Osteocyte (in vitro differentiated cells): ENCODE data around the gene PILRA. TPM values are rescaled to one million over a fixed set of nuclear protein-coding genes. Genes with fewer than 3 reads are reported as not detected.

Experiments used
- DNase-seq: peaks from one replicate; pipeline ENCODE4 v3.0.0; 2021; ENCODE audit warnings: mixed read lengths; ENCODE audit not compliant: unreplicated experiment; ENCODE audit errors: extremely low spot score
- H3K27ac Mint-ChIP-seq: one replicate; pipeline ENCODE4 v1.8.0; 2021; ENCODE audit warnings: mild to moderate bottlenecking, mixed read lengths; ENCODE audit not compliant: unreplicated experiment
- H3K27me3 Mint-ChIP-seq: one replicate; pipeline ENCODE4 v1.8.0; 2021; ENCODE audit warnings: mixed read lengths; ENCODE audit not compliant: unreplicated experiment
- H3K36me3 Mint-ChIP-seq: one replicate; pipeline ENCODE4 v1.8.0; 2021; ENCODE audit warnings: mixed read lengths; ENCODE audit not compliant: unreplicated experiment
- H3K4me1 Mint-ChIP-seq: one replicate; pipeline ENCODE4 v1.8.0; 2021; ENCODE audit warnings: mixed read lengths; ENCODE audit not compliant: unreplicated experiment
- H3K4me3 Mint-ChIP-seq: one replicate; pipeline ENCODE4 v1.8.0; 2021; ENCODE audit warnings: mild to moderate bottlenecking, moderate library complexity, mixed read lengths; ENCODE audit not compliant: unreplicated experiment
- H3K9me3 Mint-ChIP-seq: one replicate; pipeline ENCODE4 v1.8.0; 2021; ENCODE audit warnings: mixed read lengths; ENCODE audit not compliant: unreplicated experiment
- total RNA-seq: library from RNA; stranded (reverse); gene quantifications from 2 replicates; pipeline ENCODE4 v1.2.1, GENCODE V29; 2021
- TF ChIP-seq, protein P1 (sequence below): fragments of 200-600 bp; sonication (generic); IDR thresholded peaks from 2 replicates; pipeline ENCODE4 v1.5.0; 2021; ENCODE audit warnings: antibody characterized with exemption, mild to moderate bottlenecking, moderate library complexity

PILRA gene
- total RNA-seq, 1 donor from 2014 or later = 2.5 TPM

GRCh38 chr7:100418930-100419659, 45.8 kb downstream of the PILRA start:
- no peak overlapping the region for H3K27ac Mint-ChIP-seq

DNA sequence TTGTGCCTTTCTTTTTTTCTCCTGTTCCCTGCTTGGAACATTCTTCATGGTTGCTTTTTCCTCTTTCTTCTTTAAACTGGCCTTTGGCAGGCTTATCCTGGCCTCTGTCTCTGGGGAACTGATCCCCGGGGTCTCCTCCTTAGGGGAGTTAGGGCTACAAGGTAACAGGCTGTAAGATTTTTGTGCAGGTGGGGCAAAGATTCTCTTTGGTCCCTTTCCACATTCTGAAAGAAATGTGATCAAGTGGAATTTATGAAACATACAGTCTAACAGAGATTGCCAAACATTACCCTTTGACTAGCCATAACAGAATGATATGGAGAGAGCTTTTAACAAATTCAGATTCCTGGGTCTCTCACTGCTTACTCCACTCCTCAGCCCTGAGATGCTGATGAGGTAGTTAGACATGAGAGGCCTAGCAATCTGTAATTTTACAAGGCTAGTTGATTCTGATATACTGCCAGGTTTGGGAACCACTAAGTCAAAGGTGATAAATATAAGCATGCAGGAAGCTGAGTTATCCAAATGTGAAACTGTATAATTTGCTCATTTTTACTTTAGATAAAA, 46.5 kb downstream of the PILRA start:
- TF ChIP-seq, protein P1, sequence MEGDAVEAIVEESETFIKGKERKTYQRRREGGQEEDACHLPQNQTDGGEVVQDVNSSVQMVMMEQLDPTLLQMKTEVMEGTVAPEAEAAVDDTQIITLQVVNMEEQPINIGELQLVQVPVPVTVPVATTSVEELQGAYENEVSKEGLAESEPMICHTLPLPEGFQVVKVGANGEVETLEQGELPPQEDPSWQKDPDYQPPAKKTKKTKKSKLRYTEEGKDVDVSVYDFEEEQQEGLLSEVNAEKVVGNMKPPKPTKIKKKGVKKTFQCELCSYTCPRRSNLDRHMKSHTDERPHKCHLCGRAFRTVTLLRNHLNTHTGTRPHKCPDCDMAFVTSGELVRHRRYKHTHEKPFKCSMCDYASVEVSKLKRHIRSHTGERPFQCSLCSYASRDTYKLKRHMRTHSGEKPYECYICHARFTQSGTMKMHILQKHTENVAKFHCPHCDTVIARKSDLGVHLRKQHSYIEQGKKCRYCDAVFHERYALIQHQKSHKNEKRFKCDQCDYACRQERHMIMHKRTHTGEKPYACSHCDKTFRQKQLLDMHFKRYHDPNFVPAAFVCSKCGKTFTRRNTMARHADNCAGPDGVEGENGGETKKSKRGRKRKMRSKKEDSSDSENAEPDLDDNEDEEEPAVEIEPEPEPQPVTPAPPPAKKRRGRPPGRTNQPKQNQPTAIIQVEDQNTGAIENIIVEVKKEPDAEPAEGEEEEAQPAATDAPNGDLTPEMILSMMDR = no peak
- H3K36me3 Mint-ChIP-seq = peaks cover 4% of the 10 kb centered on the region
- H3K27me3 Mint-ChIP-seq = no peaks in the 10 kb centered on the region
- H3K9me3 Mint-ChIP-seq = no peaks in the 10 kb centered on the region
- H3K27ac Mint-ChIP-seq = no peak overlapping the region
- no peak for DNase-seq
- no peaks in the 10 kb centered on the region for H3K4me1 Mint-ChIP-seq
- H3K4me3 Mint-ChIP-seq = no peak overlapping the region

More at GRCh38 chr7:100418930-100419659, 45.8 kb downstream of the PILRA start:
- no peak overlapping the region for H3K4me3 Mint-ChIP-seq
- TF ChIP-seq, protein P1 = no peak
- H3K27me3 Mint-ChIP-seq = no peaks in the 10 kb centered on the region
- H3K36me3 Mint-ChIP-seq = peaks cover 4% of the 10 kb centered on the region
- no peaks in the 10 kb centered on the region for H3K9me3 Mint-ChIP-seq
- DNase-seq = no peak
- no peaks in the 10 kb centered on the region for H3K4me1 Mint-ChIP-seq

DNA sequence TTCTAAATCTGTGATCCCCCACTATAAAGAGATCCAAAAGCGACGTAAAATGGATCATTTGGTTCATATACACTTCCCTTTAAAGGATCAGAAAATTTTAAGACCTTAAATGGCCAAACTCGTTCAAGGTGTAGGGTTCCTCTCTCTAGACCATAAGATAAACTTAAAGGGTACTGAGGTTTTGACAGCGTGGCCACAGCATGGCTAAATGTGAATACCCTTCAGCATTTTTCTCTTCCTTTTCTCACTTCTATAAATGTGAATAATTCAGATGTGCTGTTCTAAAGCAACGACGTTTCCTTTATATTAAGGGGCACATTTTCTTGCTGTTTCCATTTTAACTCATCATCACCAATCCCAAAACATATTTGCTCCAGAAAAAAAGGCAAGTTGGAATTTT, 50.0 kb downstream of the PILRA start:
- H3K4me1 Mint-ChIP-seq = peaks cover 7% of the 10 kb centered on the region
- H3K36me3 Mint-ChIP-seq = peaks cover 2% of the 10 kb centered on the region
- no peaks in the 10 kb centered on the region for H3K9me3 Mint-ChIP-seq
- DNase-seq = no peak
- no peak overlapping the region for H3K27ac Mint-ChIP-seq
- TF ChIP-seq, protein P1 = no peak
- H3K27me3 Mint-ChIP-seq = no peaks in the 10 kb centered on the region
- H3K4me3 Mint-ChIP-seq = no peak overlapping the region

GRCh38 chr7:100425347-100425746, 52.1 kb downstream of the PILRA start:
- Mint-ChIP-seq H3K36me3 (peaks cover 4% of the 10 kb centered on the region), H3K27me3 (no peaks in the 10 kb centered on the region), H3K4me1 (peaks cover 10% of the 10 kb centered on the region), H3K9me3 (no peaks in the 10 kb centered on the region), H3K4me3 (no peak overlapping the region), H3K27ac (peak overlapping the region; percentile 38)
- no peak for DNase-seq
- TF ChIP-seq, protein P1 = no peak

DNA sequence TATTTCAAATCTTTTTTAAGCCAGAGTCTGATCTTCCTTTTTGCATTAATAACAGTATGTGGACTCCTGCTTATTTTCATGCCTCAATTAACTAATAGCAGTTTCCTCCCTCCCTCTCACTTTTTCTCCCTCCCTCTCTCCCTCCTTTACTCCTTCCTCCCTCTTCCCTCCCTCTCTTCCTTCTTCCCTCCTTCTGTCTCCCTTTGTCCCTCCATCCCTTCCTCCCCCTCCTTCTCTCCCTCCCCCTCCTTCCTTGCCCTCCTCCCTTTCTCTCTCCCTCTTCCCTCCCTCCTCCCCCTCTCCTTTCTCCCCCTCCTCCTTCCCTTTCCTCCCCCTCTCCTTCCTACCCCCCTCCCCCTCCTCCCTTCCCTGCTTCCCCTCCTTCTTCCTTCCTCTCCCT, 53.2 kb downstream of the PILRA start:
- H3K36me3 Mint-ChIP-seq = peaks cover 8% of the 10 kb centered on the region
- no peak overlapping the region for H3K4me3 Mint-ChIP-seq
- no peaks in the 10 kb centered on the region for H3K27me3 Mint-ChIP-seq
- H3K27ac Mint-ChIP-seq = no peak overlapping the region
- H3K4me1 Mint-ChIP-seq = peaks cover 17% of the 10 kb centered on the region
- TF ChIP-seq, protein P1 = no peak
- DNase-seq = no peak
- H3K9me3 Mint-ChIP-seq = no peaks in the 10 kb centered on the region
